Measurements from ENCODE around the gene PPIH.
"Not testable (repeated sequence)": the region's sequence is repeated elsewhere in the genome, so short reads cannot be mapped to it uniquely, and the experiment has no call there.

Gene PPIH

GRCh38 chr1:42723511-42723910 is 65.3 kb downstream of the PPIH start:
- no peak for DNase-seq (ENCODE audit: extremely low read depth, insufficient read length)
- TF ChIP-seq CTCF (IDR thresholded peaks at IDR 0.05; ENCODE audit: insufficient read depth, low read length, poor library complexity, severe bottlenecking) = no peak
- H3K27me3 ChIP-seq (replicated peaks; ENCODE audit: control insufficient read depth, insufficient read depth, low read length) = no peaks in the 10 kb centered on the region
- no peaks in the 10 kb centered on the region for H3K36me3 ChIP-seq (ENCODE audit: control insufficient read depth, insufficient read depth, low read length)
- H3K4me3 ChIP-seq (replicated peaks; ENCODE audit: low read depth, low read length) = no peak overlapping the region

- H3K36me3 ChIP-seq (ENCODE audit: control insufficient read depth, insufficient read depth, low read length); H3K27me3 ChIP-seq (replicated peaks; ENCODE audit: control insufficient read depth, insufficient read depth, low read length); H3K4me3 ChIP-seq (replicated peaks; ENCODE audit: low read depth, low read length); DNase-seq (ENCODE audit: extremely low read depth, insufficient read length): not testable (repeated sequence)
These were observed 67.6 kb downstream of the PPIH start for GRCh38 chr1:42725820-42726219.

Measured in GM06990 (cell line).